Upper lobe of right lung (tissue), 1 donor: ENCODE data around the gene RNF215. TPM values are rescaled to one million over a fixed set of nuclear protein-coding genes. Genes with fewer than 3 reads are reported as not detected.

Experiments used
- ATAC-seq: fragments of 200-7000 bp; cut with Tn5 transposase; one replicate; pipeline ENCODE4 v1.9.1; 2020; ENCODE audit warnings: mild to moderate bottlenecking, moderate library complexity
- DNase-seq: peaks from one replicate; pipeline ENCODE4 v3.0.0-alpha.2; 2020
- H3K27ac ChIP-seq: fragments of 200-600 bp; one replicate; pipeline ENCODE4 v1.8.0; 2022
- H3K27me3 ChIP-seq: fragments of 200-600 bp; one replicate; pipeline ENCODE4 v1.8.0; 2022; ENCODE audit warnings: mild to moderate bottlenecking
- H3K36me3 ChIP-seq: fragments of 200-600 bp; one replicate; pipeline ENCODE4 v1.8.0; 2022
- H3K4me1 ChIP-seq: fragments of 200-600 bp; one replicate; pipeline ENCODE4 v1.8.0; 2022
- H3K4me3 ChIP-seq: fragments of 200-600 bp; one replicate; pipeline ENCODE4 v1.8.0; 2022; ENCODE audit warnings: mild to moderate bottlenecking
- H3K9me3 ChIP-seq: fragments of 200-600 bp; one replicate; pipeline ENCODE4 v1.8.0; 2022
- CTCF ChIP-seq: fragments of 200-600 bp; IDR thresholded peaks from one replicate; pipeline ENCODE4 v1.8.0; 2022; ENCODE audit warnings: antibody characterized with exemption
- intact Hi-C: fragments of 100-400 bp; cut with DNase I; formaldehyde crosslinking; loops from one replicate; pipeline ENCODE4 v1.11.0; 2022
- total RNA-seq: library from RNA; stranded (reverse); fragmentation: NEBNext Ultra II Directional; extraction: Animal tissue kit (Norgen Biotek cat#: 25700); gene quantifications from one replicate; pipeline ENCODE4 v1.2.1, GENCODE V29; 2021
- donor health status: DM: no; HTN: yes; CAD: no; lungs with severe emphysema.

RNF215 gene
- total RNA-seq, 1 donor from 2014 or later = 16.5 TPM

GRCh38 chr22:30400159-30400558, 12.9 kb upstream of the RNF215 start:
- ATAC-seq = no peak
- Histone ChIP-seq H3K9me3 (no peaks in the 10 kb centered on the region), H3K4me3 (no peak overlapping the region), H3K27ac (no peak overlapping the region), H3K36me3 (no peaks in the 10 kb centered on the region), H3K4me1 (peaks cover 13% of the 10 kb centered on the region), H3K27me3 (no peaks in the 10 kb centered on the region)
- intact Hi-C loops = no loop called here
- no peak for TF ChIP-seq CTCF
- DNase-seq = no peak

- Histone ChIP-seq H3K4me3 (no peak overlapping the region), H3K36me3 (no peaks in the 10 kb centered on the region), H3K27me3 (no peaks in the 10 kb centered on the region), H3K4me1 (peaks cover 13% of the 10 kb centered on the region), H3K9me3 (no peaks in the 10 kb centered on the region), H3K27ac (no peak overlapping the region)
- ATAC-seq (no peak), DNase-seq (no peak)
- intact Hi-C loops = loop anchor here (10.0 kb wide), 1 partner anchor 295 kb away; no protein-coding TSS in a partner anchor
- TF ChIP-seq CTCF = no peak
These were observed 12.5 kb upstream of the RNF215 start for GRCh38 chr22:30399718-30400117.

GRCh38 chr22:30398685-30399680, 11.8 kb upstream of the RNF215 start:
- TF ChIP-seq CTCF = no peak
- Histone ChIP-seq H3K27ac (no peak overlapping the region), H3K9me3 (no peaks in the 10 kb centered on the region), H3K27me3 (no peaks in the 10 kb centered on the region), H3K4me3 (no peak overlapping the region), H3K36me3 (no peaks in the 10 kb centered on the region), H3K4me1 (peaks cover 13% of the 10 kb centered on the region)
- DNase-seq (no peak), ATAC-seq (no peak)
- intact Hi-C loops = loop anchor here (10.0 kb wide), 1 partner anchor 294 kb away; no protein-coding TSS in a partner anchor

- peaks cover 16% of the 10 kb centered on the region for H3K4me1 ChIP-seq
- H3K36me3 ChIP-seq = no peaks in the 10 kb centered on the region
- no peak overlapping the region for H3K27ac ChIP-seq
- TF ChIP-seq CTCF = no peak
- H3K9me3 ChIP-seq = no peaks in the 10 kb centered on the region
- intact Hi-C loops = loop anchor here (10.0 kb wide), 1 partner anchor 293 kb away; no protein-coding TSS in a partner anchor
- DNase-seq (no peak), ATAC-seq (no peak)
- H3K4me3 ChIP-seq = peak overlapping the region; percentile 64
- H3K27me3 ChIP-seq = no peaks in the 10 kb centered on the region
These were observed 10.7 kb upstream of the RNF215 start for GRCh38 chr22:30397656-30398635.

GRCh38 chr22:30396871-30397655, 9.9 kb upstream of the RNF215 start, which contains the start of gene SEC14L2:
SEC14L2 (plus strand) TSS chr22:30397018; CDS start chr22:30397117, 99 bp downstream.
- peak; percentile 82 for ATAC-seq
- no peak for TF ChIP-seq CTCF

More at GRCh38 chr22:30396871-30397655, 9.9 kb upstream of the RNF215 start, which contains the start of gene SEC14L2:
- intact Hi-C loops = loop anchor here (10.0 kb wide), 1 partner anchor 292 kb away; no protein-coding TSS in a partner anchor
- H3K4me3 ChIP-seq = peak within 1 kb of the TSS; percentile 64
- no peak within 1 kb of the TSS for H3K27ac ChIP-seq
- H3K9me3 ChIP-seq = no peaks in the 10 kb centered on the region
- no peaks in the 10 kb centered on the region for H3K36me3 ChIP-seq
- peak; percentile 88 for DNase-seq
- no peaks in the 10 kb centered on the region for H3K27me3 ChIP-seq
- H3K4me1 ChIP-seq = peaks cover 17% of the 10 kb centered on the region
